HEK293 (cell line): ENCODE results near the gene LRCH1.
A peak's percentile ranks its signal among the peaks of the same experiment; 100 is the strongest.

ENCODE experiments used
- CTCF ChIA-PET: fragments of 350-600 bp; formaldehyde crosslinking; extraction: SDS; loops from one replicate; lab custom pipeline; 2021; ENCODE audit warnings: antibody characterized with exemption; lab: Yijun Ruan, JAX
- POLR2A ChIA-PET: fragments of 300-600 bp; formaldehyde crosslinking; extraction: SDS; loops from one replicate; lab custom pipeline; 2020; ENCODE audit warnings: antibody characterized with exemption, inconsistent platforms; lab: Yijun Ruan, JAX
- H3K27ac ChIP-seq: fragments of 200-500 bp; sonication (Bioruptor generic); 2 replicates; pipeline ENCODE4 v1.5.1; 2014; ENCODE audit warnings: low read depth, low read length, control low read depth, inconsistent platforms; ENCODE audit errors: extremely low read depth
- H3K36me3 ChIP-seq, 2 experiments: fragments of 200-500 bp in 1 of 2; sonication (Bioruptor generic) in 1 of 2; 1 replicate in 1 of 2; 2 replicates in 1 of 2; pipeline ENCODE4 v1.5.1; 2014 to 2017; ENCODE audit warnings: inconsistent platforms in 2 of 2, low read length in 2 of 2; ENCODE audit not compliant: control insufficient read depth in 2 of 2, insufficient read depth in 1 of 2
- H3K4me1 ChIP-seq: fragments of 200-500 bp; sonication (Bioruptor generic); 2 replicates; pipeline ENCODE4 v1.5.1; 2014; ENCODE audit warnings: mild to moderate bottlenecking, low read length, inconsistent platforms; ENCODE audit not compliant: control insufficient read depth, insufficient read depth
- H3K4me3 ChIP-seq: 2 replicates; pipeline ENCODE4 v1.5.1; 2011; ENCODE audit warnings: low read depth, mild to moderate bottlenecking, control low read depth, low read length, moderate library complexity
- H3K9me3 ChIP-seq: fragments of 200-500 bp; sonication (Bioruptor generic); 2 replicates; pipeline ENCODE4 v1.5.1; 2014; ENCODE audit warnings: low read depth, low read length, inconsistent platforms; ENCODE audit not compliant: control insufficient read depth, insufficient read depth
- BCL11A ChIP-seq: fragments of 450-650 bp; formaldehyde crosslinking; IDR thresholded peaks from 2 replicates; pipeline ENCODE4 v1.5.1; 2016; ENCODE audit warnings: low read depth, missing biosample characterization, missing genetic modification characterization
- FEZF1 ChIP-seq: fragments of 450-650 bp; formaldehyde crosslinking; IDR thresholded peaks from 2 replicates; pipeline ENCODE4 v1.5.1; 2016; ENCODE audit warnings: missing biosample characterization, missing genetic modification characterization
- GLI4 ChIP-seq: fragments of 450-650 bp; formaldehyde crosslinking; IDR thresholded peaks from 2 replicates; pipeline ENCODE4 v1.5.1; 2016; ENCODE audit warnings: missing biosample characterization, missing genetic modification characterization
- HOXC10 ChIP-seq: sonication (generic); formaldehyde crosslinking; IDR thresholded peaks from 2 replicates; pipeline ENCODE4 v1.8.1; 2023; ENCODE audit warnings: mild to moderate bottlenecking, missing genetic modification reagents
- MEIS1 ChIP-seq: sonication (generic); formaldehyde crosslinking; IDR thresholded peaks from 2 replicates; pipeline ENCODE4 v1.8.1; 2022; ENCODE audit warnings: missing genetic modification reagents, mild to moderate bottlenecking, borderline replicate concordance
- SCRT1 ChIP-seq: fragments of 450-650 bp; formaldehyde crosslinking; IDR thresholded peaks from 2 replicates; pipeline ENCODE4 v1.5.1; 2016; ENCODE audit warnings: missing biosample characterization, missing genetic modification characterization, borderline replicate concordance
- SP7 ChIP-seq: fragments of 450-650 bp; formaldehyde crosslinking; IDR thresholded peaks from 2 replicates; pipeline ENCODE4 v1.5.1; 2016; ENCODE audit warnings: missing biosample characterization, missing genetic modification characterization
- ZNF138 ChIP-seq: fragments of 450-650 bp; formaldehyde crosslinking; IDR thresholded peaks from 2 replicates; pipeline ENCODE4 v1.5.1; 2016; ENCODE audit warnings: missing biosample characterization, missing genetic modification characterization, borderline replicate concordance
- ZNF23 ChIP-seq: fragments of 450-650 bp; formaldehyde crosslinking; IDR thresholded peaks from 2 replicates; pipeline ENCODE4 v1.5.1; 2016; ENCODE audit warnings: missing biosample characterization, missing genetic modification characterization, borderline replicate concordance
- ZNF292 ChIP-seq: fragments of 450-650 bp; formaldehyde crosslinking; IDR thresholded peaks from 2 replicates; pipeline ENCODE4 v1.5.1; 2016; ENCODE audit warnings: low read depth, missing biosample characterization, missing genetic modification characterization, borderline replicate concordance
- ZNF37A ChIP-seq: fragments of 450-650 bp; IDR thresholded peaks from 2 replicates; pipeline ENCODE4 v1.5.1; 2018; ENCODE audit warnings: missing biosample characterization, missing genetic modification characterization
- ZNF664 ChIP-seq: fragments of 450-650 bp; formaldehyde crosslinking; IDR thresholded peaks from 2 replicates; pipeline ENCODE4 v1.5.1; 2016; ENCODE audit warnings: missing biosample characterization, missing genetic modification characterization
- ZNF677 ChIP-seq: fragments of 450-650 bp; IDR thresholded peaks from 2 replicates; pipeline ENCODE4 v1.5.0; 2018; ENCODE audit warnings: missing biosample characterization, mild to moderate bottlenecking, missing genetic modification characterization, moderate library complexity
- ZNF707 ChIP-seq: fragments of 450-650 bp; formaldehyde crosslinking; IDR thresholded peaks from 2 replicates; pipeline ENCODE4 v1.5.1; 2016; ENCODE audit warnings: missing biosample characterization, missing genetic modification characterization
- TF ChIP-seq, protein P1 (sequence below): fragments of 450-650 bp; formaldehyde crosslinking; IDR thresholded peaks from 2 replicates; pipeline ENCODE4 v1.5.1; 2016; ENCODE audit warnings: missing biosample characterization, missing genetic modification characterization
- TF ChIP-seq, protein P2 (sequence below): fragments of 450-650 bp; formaldehyde crosslinking; IDR thresholded peaks from 2 replicates; pipeline ENCODE4 v1.5.1; 2016; ENCODE audit warnings: missing biosample characterization, missing genetic modification characterization
- TF ChIP-seq, protein P3 (sequence below): fragments of 450-650 bp; formaldehyde crosslinking; IDR thresholded peaks from 2 replicates; pipeline ENCODE4 v1.5.1; 2016; ENCODE audit warnings: missing biosample characterization, missing genetic modification characterization
- TF ChIP-seq, protein P4 (sequence below): fragments of 450-650 bp; formaldehyde crosslinking; IDR thresholded peaks from 2 replicates; pipeline ENCODE4 v1.5.1; 2016; ENCODE audit warnings: missing biosample characterization, missing genetic modification characterization
- TF ChIP-seq, protein P5 (sequence below): fragments of 450-650 bp; formaldehyde crosslinking; IDR thresholded peaks from 2 replicates; pipeline ENCODE4 v1.5.1; 2017; ENCODE audit warnings: missing biosample characterization, missing genetic modification characterization

The LRCH1 gene

DNA sequence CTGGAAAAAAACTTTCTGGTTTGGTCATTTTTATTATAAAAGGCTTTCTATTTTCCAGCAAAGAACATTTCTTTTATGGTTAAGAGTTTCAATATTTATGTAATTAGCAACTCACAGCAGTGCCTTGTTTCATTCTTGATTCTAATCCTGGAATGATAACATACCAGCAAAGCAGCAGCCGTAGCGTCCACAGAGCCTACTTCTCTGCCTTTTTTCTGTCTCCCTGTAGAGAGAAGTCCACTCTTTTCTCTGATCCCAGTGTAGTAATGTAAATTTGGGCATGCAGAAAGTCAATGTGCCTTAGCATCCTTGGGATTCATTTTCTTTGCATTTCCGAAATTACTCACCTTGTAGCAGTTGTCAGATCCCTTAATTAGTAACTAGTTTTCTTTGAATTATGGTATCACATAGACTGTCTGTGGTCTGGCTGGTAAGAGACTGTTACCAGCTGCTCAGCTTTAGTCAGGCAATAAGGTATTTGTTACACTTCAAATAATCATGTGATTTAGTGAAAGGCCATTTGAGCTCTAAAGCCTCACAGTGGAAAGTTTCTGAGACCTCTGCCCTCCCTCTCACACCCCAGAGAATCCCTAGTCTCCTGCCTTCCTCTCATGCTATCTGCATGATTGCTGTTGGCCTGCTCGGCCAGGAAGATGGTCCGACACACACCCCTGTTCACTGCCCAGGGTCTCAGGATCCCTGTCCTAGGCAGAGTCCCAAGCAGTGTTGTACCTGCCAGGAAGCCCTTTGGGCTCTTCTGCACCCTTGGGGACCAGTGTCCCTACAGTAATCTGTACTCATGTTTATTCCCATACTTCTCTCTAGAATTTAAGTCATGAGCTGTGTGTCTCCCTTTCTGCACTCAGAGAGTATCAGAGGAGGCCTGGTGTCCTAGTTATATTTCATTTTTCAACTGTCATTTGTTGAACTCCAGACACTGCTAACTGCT is 86.3 kb downstream of the LRCH1 start:
- H3K36me3 ChIP-seq: no peaks in the 10 kb centered on the region
- peaks cover 15% of the 10 kb centered on the region for H3K4me1 ChIP-seq
- TF ChIP-seq, protein P1, sequence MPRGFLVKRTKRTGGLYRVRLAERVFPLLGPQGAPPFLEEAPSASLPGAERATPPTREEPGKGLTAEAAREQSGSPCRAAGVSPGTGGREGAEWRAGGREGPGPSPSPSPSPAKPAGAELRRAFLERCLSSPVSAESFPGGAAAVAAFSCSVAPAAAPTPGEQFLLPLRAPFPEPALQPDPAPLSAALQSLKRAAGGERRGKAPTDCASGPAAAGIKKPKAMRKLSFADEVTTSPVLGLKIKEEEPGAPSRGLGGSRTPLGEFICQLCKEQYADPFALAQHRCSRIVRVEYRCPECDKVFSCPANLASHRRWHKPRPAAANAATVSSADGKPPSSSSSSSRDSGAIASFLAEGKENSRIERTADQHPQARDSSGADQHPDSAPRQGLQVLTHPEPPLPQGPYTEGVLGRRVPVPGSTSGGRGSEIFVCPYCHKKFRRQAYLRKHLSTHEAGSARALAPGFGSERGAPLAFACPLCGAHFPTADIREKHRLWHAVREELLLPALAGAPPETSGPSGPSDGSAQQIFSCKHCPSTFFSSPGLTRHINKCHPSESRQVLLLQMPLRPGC (tag by site-specific recombination): no peak
- TF ChIP-seq MEIS1 (CRISPR knock-in tag) (no peak), FEZF1 (tag by site-specific recombination) (peak; percentile 74), ZNF664 (tag by site-specific recombination) (no peak)
- TF ChIP-seq, protein P2, sequence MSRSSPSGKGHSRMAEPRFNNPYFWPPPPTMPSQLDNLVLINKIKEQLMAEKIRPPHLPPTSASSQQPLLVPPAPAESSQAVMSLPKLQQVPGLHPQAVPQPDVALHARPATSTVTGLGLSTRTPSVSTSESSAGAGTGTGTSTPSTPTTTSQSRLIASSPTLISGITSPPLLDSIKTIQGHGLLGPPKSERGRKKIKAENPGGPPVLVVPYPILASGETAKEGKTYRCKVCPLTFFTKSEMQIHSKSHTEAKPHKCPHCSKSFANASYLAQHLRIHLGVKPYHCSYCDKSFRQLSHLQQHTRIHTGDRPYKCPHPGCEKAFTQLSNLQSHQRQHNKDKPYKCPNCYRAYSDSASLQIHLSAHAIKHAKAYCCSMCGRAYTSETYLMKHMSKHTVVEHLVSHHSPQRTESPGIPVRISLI (tag by site-specific recombination): no peak
- no peak overlapping the region for H3K4me3 ChIP-seq
- CTCF ChIA-PET: interaction anchor here (0.9 kb wide), 1 partner anchor 30 kb away, joined by 3 read pairs; no protein-coding TSS in a partner anchor
- no peak overlapping the region for H3K27ac ChIP-seq
- H3K9me3 ChIP-seq: no peaks in the 10 kb centered on the region
- POLR2A ChIA-PET: no interaction called here

DNA sequence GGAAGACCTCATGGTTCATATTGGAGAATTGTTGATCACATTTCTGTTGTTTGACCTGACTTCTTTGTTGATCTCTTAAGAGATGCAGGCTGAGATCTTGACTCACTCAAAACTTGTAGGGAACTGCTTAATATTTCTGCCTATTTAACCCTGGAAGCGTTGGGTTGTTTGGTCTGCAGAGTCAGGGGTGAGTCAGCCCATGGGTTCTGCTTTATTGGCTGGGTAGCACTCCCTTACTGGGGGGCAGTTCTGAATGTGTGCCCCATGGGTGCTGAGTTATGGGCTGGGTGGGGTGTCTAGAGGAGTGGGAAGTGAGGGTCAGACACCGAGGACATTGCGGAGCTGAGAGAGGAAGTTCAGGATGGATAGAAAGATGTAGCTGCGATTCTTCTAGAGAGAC is 87.9 kb downstream of the LRCH1 start:
- no peak overlapping the region for H3K27ac ChIP-seq
- H3K36me3 ChIP-seq: no peaks in the 10 kb centered on the region
- ChIA-PET POLR2A (no interaction called here), CTCF (no interaction called here)
- H3K4me3 ChIP-seq: no peak overlapping the region
- no peaks in the 10 kb centered on the region for H3K9me3 ChIP-seq
- no peak for TF ChIP-seq ZNF707
- no peak for TF ChIP-seq SP7 (tag by site-specific recombination)
- TF ChIP-seq, protein P3, sequence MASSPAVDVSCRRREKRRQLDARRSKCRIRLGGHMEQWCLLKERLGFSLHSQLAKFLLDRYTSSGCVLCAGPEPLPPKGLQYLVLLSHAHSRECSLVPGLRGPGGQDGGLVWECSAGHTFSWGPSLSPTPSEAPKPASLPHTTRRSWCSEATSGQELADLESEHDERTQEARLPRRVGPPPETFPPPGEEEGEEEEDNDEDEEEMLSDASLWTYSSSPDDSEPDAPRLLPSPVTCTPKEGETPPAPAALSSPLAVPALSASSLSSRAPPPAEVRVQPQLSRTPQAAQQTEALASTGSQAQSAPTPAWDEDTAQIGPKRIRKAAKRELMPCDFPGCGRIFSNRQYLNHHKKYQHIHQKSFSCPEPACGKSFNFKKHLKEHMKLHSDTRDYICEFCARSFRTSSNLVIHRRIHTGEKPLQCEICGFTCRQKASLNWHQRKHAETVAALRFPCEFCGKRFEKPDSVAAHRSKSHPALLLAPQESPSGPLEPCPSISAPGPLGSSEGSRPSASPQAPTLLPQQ (tag by site-specific recombination): no peak
- no peak for TF ChIP-seq BCL11A (tag by site-specific recombination)
- TF ChIP-seq GLI4 (tag by site-specific recombination): no peak
- TF ChIP-seq, protein P4, sequence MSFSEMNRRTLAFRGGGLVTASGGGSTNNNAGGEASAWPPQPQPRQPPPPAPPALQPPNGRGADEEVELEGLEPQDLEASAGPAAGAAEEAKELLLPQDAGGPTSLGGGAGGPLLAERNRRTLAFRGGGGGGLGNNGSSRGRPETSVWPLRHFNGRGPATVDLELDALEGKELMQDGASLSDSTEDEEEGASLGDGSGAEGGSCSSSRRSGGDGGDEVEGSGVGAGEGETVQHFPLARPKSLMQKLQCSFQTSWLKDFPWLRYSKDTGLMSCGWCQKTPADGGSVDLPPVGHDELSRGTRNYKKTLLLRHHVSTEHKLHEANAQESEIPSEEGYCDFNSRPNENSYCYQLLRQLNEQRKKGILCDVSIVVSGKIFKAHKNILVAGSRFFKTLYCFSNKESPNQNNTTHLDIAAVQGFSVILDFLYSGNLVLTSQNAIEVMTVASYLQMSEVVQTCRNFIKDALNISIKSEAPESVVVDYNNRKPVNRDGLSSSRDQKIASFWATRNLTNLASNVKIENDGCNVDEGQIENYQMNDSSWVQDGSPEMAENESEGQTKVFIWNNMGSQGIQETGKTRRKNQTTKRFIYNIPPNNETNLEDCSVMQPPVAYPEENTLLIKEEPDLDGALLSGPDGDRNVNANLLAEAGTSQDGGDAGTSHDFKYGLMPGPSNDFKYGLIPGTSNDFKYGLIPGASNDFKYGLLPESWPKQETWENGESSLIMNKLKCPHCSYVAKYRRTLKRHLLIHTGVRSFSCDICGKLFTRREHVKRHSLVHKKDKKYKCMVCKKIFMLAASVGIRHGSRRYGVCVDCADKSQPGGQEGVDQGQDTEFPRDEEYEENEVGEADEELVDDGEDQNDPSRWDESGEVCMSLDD (tag by site-specific recombination): no peak
- TF ChIP-seq, protein P5, sequence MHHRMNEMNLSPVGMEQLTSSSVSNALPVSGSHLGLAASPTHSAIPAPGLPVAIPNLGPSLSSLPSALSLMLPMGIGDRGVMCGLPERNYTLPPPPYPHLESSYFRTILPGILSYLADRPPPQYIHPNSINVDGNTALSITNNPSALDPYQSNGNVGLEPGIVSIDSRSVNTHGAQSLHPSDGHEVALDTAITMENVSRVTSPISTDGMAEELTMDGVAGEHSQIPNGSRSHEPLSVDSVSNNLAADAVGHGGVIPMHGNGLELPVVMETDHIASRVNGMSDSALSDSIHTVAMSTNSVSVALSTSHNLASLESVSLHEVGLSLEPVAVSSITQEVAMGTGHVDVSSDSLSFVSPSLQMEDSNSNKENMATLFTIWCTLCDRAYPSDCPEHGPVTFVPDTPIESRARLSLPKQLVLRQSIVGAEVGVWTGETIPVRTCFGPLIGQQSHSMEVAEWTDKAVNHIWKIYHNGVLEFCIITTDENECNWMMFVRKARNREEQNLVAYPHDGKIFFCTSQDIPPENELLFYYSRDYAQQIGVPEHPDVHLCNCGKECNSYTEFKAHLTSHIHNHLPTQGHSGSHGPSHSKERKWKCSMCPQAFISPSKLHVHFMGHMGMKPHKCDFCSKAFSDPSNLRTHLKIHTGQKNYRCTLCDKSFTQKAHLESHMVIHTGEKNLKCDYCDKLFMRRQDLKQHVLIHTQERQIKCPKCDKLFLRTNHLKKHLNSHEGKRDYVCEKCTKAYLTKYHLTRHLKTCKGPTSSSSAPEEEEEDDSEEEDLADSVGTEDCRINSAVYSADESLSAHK (tag by site-specific recombination): no peak
- TF ChIP-seq ZNF677: no peak
- no peak for TF ChIP-seq FEZF1 (tag by site-specific recombination)
- no peak for TF ChIP-seq ZNF138 (tag by site-specific recombination)
- TF ChIP-seq SCRT1 (tag by site-specific recombination): no peak
- no peak for TF ChIP-seq ZNF23 (tag by site-specific recombination)
- TF ChIP-seq ZNF292 (tag by site-specific recombination): no peak
- TF ChIP-seq ZNF37A (tag by site-specific recombination): no peak
- no peak for TF ChIP-seq HOXC10 (CRISPR knock-in tag)
- H3K4me1 ChIP-seq: peaks cover 15% of the 10 kb centered on the region
